Gastrocnemius medialis (tissue), 4 donors: Measurements from ENCODE around the gene TMEM221. TPM values are rescaled to one million over a fixed set of nuclear protein-coding genes. Genes with fewer than 3 reads are reported as not detected.

Experiments used
- ATAC-seq, 2 donors: fragments of 150-250 bp; one replicate each; pipeline ENCODE4 v1.9.1; 2016
- DNase-seq, 2 donors: peaks; one replicate each; pipeline ENCODE4 v3.0.0-alpha.2; 2019
- H3K27ac ChIP-seq, 4 donors: fragments of 200-600 bp; sonication (generic); 1 replicate in 1 of 4; 2 replicates in 3 of 4; pipeline ENCODE4 v1.5.1; 2016 to 2018; ENCODE audit warnings: mild to moderate bottlenecking in 2 of 4, moderate library complexity in 1 of 4
- H3K27me3 ChIP-seq, 3 donors: fragments of 200-600 bp; sonication (generic) in 2 of 3; 1 replicate in 1 of 3; 2 replicates in 2 of 3; pipeline versions ENCODE4 v1.5.1 to v1.6.0; 2016 to 2019; ENCODE audit warnings: mild to moderate bottlenecking in 1 of 3, moderate library complexity in 1 of 3
- H3K36me3 ChIP-seq, 2 donors: fragments of 200-600 bp; sonication (generic) in 1 of 2; one replicate each; pipeline ENCODE4 v1.5.1; 2017 to 2018
- H3K4me1 ChIP-seq, 2 donors: fragments of 200-600 bp; sonication (generic) in 1 of 2; one replicate each; pipeline ENCODE4 v1.5.1; 2016 to 2017; ENCODE audit warnings: mild to moderate bottlenecking in 2 of 2
- H3K4me3 ChIP-seq, 4 donors: fragments of 200-600 bp; sonication (generic) in 3 of 4; 1 replicate in 1 of 4; 2 replicates in 3 of 4; pipeline ENCODE4 v1.5.1; 2016 to 2019; ENCODE audit warnings: mild to moderate bottlenecking in 2 of 4
- H3K9me3 ChIP-seq, 3 donors: fragments of 200-600 bp; sonication (generic) in 2 of 3; 1 replicate in 1 of 3; 2 replicates in 2 of 3; pipeline ENCODE4 v1.5.1; 2016 to 2019
- CTCF ChIP-seq, 5 experiments: fragments of 450-650 bp in 3 of 5; fragments of 200-600 bp in 2 of 5; sonication (generic) in 2 of 5; IDR thresholded peaks in 4 of 5; conservative IDR thresholded peaks in 1 of 5; 1 replicate in 4 of 5; 2 replicates in 1 of 5; pipeline ENCODE4 v1.5.1; 2016 to 2019; ENCODE audit warnings: antibody characterized with exemption in 5 of 5, mild to moderate bottlenecking in 3 of 5, moderate library complexity in 3 of 5
- POLR2A ChIP-seq, 2 donors: fragments of 450-650 bp; IDR thresholded peaks; one replicate each; pipeline ENCODE4 v1.6.1; 2017; ENCODE audit warnings: antibody characterized with exemption in 2 of 2, mild to moderate bottlenecking in 2 of 2, moderate library complexity in 2 of 2
- in situ Hi-C, 4 donors: fragments of 200-750 bp; cut with MboI; loops; one replicate each; pipeline versions ENCODE4 v1.15.0 to v1.8.0; 2017; ENCODE audit warnings: low sequenced_read_pairs in 4 of 4
- intact Hi-C: fragments of 100-400 bp; cut with DNase I; formaldehyde crosslinking; loops from one replicate; pipeline ENCODE4 v1.15.1; 2023; ENCODE audit warnings: low total_unique reads
- total RNA-seq, 4 donors: library from RNA; depleted of rRNA; stranded (reverse); fragments of >200 nt; gene quantifications; one replicate each; pipeline versions ENCODE4 v1.1.0 to v1.2.3, GENCODE V29; 2016

Gene TMEM221
- total RNA-seq, 4 donors from 2014 or later = not detected

GRCh38 chr19:17491287-17491686 lies 42.8 kb upstream of the TMEM221 start:
- peaks cover 0 to 19% of the 10 kb centered on the region in 2 donors for H3K36me3 ChIP-seq
- no peak overlapping the region for H3K27ac ChIP-seq
- intact Hi-C loops = no loop called here

DNA sequence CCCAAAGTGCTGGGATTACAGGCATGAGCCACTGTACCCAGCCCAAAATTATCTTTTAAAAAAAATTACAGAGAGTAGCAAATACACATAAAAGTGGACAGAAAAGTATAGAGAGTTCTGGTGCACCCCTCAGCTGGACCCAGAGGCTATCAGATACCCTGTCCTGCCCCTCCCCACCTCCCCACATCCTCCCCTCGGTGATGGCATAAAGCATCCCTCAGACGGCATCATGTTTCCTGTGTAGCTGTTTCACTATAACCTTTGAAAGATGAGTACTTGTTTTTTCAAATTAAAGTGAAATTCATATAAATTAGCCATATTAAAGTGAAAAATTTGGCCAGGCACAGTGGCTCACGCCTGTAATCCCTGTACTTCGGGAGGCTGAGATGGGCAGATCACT lies 41.9 kb upstream of the TMEM221 start:
- Histone ChIP-seq H3K27me3 (no peaks in the 10 kb centered on the region), H3K27ac (no peak overlapping the region), H3K4me1 (no peaks in the 10 kb centered on the region), H3K9me3 (no peaks in the 10 kb centered on the region), H3K4me3 (no peak overlapping the region), H3K36me3 (peaks cover 0 to 19% of the 10 kb centered on the region in 2 donors)
- ATAC-seq (no peak), DNase-seq (no peak)
- TF ChIP-seq POLR2A (IDR thresholded peaks at IDR 0.05) (no peak), CTCF (IDR thresholded peaks at IDR 0.05 in 4 of 5, conservative IDR thresholded peaks at IDR 0.05 in 1 of 5) (no peak)
- in situ Hi-C loops = no loop called here
- intact Hi-C loops = no loop called here

More at GRCh38 chr19:17491287-17491686, 42.8 kb upstream of the TMEM221 start:
- no peak for TF ChIP-seq CTCF (IDR thresholded peaks at IDR 0.05 in 4 of 5, conservative IDR thresholded peaks at IDR 0.05 in 1 of 5)
- TF ChIP-seq POLR2A (IDR thresholded peaks at IDR 0.05) = no peak
- DNase-seq (no peak), ATAC-seq (no peak)
- in situ Hi-C loops = no loop called here
- Histone ChIP-seq H3K27me3 (no peaks in the 10 kb centered on the region), H3K4me3 (no peak overlapping the region), H3K9me3 (no peaks in the 10 kb centered on the region), H3K4me1 (no peaks in the 10 kb centered on the region)

- TF ChIP-seq CTCF (IDR thresholded peaks at IDR 0.05 in 4 of 5, conservative IDR thresholded peaks at IDR 0.05 in 1 of 5) (no peak), POLR2A (IDR thresholded peaks at IDR 0.05) (no peak)
- ATAC-seq (no peak), DNase-seq (no peak)
- Histone ChIP-seq H3K9me3 (no peaks in the 10 kb centered on the region), H3K27me3 (no peaks in the 10 kb centered on the region), H3K27ac (peak overlapping the region in 3 of 4 donors; percentile 3 to 55 (median 35)), H3K4me1 (no peaks in the 10 kb centered on the region), H3K36me3 (peaks cover 0 to 19% of the 10 kb centered on the region in 2 donors), H3K4me3 (no peak overlapping the region)
- in situ Hi-C loops (no loop called here), intact Hi-C loops (no loop called here)
Measured at GRCh38 chr19:17489392-17490030, 41.0 kb upstream of the TMEM221 start.

DNA sequence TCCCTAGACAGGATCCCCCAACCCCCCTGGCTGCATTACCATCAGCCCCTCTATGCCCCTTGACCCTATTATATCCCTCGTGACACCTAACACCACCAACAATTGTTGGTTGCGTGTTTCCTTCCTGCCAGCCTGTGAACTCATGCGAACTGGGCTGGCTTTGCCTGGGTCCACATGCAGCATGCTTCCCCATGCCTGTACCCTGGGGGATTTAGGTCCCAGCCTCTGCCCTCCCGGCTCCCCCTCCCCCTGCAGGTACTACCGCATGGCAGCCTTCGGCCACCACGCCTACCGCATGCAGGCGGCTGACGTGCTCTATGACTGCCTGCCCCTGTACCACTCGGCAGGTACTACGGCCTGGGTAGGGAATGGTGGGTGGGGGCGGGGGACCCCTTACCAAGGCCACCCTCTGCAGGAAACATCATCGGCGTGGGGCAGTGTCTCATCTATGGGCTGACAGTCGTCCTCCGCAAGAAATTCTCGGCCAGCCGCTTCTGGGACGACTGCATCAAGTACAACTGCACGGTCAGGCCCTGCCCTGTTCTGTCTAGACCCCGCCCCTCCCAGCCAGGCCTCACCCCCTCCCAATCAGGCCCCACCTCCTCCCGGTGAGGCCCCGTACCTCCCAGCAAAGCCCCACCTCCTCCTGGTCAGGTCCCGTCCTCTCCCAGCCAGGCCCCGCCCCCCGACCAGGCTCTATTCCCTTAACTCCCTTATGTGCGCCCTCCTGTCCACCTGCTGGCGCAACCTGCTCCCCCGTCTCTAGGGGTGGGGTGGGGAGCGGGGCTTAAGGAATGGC lies 40.3 kb upstream of the TMEM221 start:
- Histone ChIP-seq H3K27ac (peak overlapping the region in 3 of 4 donors; percentile 3 to 55 (median 35)), H3K4me3 (peak overlapping the region in 2 of 4 donors; percentile 1 to 15), H3K4me1 (no peaks in the 10 kb centered on the region), H3K9me3 (no peaks in the 10 kb centered on the region), H3K27me3 (no peaks in the 10 kb centered on the region), H3K36me3 (peaks cover 0 to 19% of the 10 kb centered on the region in 2 donors)
- no peak for DNase-seq
- in situ Hi-C loops = no loop called here
- intact Hi-C loops = no loop called here
- TF ChIP-seq POLR2A (IDR thresholded peaks at IDR 0.05) = no peak
- peak; percentile 34 to 37 for ATAC-seq
